ENCODE measurements around the gene SLPI.
A peak's percentile ranks its signal among the peaks of the same experiment; 100 is the strongest.

The SLPI gene, protein sequence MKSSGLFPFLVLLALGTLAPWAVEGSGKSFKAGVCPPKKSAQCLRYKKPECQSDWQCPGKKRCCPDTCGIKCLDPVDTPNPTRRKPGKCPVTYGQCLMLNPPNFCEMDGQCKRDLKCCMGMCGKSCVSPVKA

DNA sequence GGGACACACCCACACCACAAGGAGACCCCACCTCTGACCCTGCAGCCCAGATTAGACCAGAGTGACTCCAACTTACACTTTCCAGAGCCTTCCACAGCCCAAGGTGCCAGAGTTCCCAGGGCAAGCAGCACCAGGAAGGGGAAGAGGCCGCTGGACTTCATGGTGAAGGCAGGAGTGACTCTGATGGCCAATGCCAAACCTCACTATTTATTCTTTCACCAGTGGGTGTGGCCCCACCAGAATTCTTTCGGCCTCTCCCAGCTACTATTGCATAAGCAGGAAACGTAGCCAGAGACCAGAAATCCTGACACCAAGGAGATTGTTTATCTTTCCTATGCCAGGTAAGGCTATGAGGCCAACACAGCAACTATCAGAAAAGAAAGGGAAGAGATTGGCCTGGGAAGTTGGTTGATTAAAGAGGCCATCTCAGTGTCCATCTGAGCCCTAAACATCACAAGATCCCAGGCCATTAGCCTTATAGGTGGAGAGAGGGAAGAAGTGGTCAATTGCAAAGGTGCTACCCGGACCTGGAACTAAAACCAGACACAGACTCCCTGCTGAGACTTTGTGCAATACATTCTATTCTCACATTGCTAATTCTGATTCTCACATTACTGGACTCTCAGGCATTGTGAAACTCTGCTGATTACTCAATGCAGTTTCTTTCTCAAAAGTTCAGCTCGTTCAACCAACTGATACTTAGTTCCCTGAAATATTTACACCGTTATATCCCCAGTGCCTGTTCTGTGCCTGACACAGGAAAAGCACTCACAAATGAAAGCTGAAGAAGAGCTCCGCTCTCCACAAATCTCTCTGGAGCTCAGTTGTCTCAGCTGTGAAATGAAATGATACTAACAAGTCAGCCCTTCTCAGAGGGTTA, at the start of gene SLPI:
TSS of gene SLPI (minus strand) at position 182 of the 880 bp plus-strand sequence. CDS start at position 161, 21 bp downstream.
- DNase-seq = no peak

DNA sequence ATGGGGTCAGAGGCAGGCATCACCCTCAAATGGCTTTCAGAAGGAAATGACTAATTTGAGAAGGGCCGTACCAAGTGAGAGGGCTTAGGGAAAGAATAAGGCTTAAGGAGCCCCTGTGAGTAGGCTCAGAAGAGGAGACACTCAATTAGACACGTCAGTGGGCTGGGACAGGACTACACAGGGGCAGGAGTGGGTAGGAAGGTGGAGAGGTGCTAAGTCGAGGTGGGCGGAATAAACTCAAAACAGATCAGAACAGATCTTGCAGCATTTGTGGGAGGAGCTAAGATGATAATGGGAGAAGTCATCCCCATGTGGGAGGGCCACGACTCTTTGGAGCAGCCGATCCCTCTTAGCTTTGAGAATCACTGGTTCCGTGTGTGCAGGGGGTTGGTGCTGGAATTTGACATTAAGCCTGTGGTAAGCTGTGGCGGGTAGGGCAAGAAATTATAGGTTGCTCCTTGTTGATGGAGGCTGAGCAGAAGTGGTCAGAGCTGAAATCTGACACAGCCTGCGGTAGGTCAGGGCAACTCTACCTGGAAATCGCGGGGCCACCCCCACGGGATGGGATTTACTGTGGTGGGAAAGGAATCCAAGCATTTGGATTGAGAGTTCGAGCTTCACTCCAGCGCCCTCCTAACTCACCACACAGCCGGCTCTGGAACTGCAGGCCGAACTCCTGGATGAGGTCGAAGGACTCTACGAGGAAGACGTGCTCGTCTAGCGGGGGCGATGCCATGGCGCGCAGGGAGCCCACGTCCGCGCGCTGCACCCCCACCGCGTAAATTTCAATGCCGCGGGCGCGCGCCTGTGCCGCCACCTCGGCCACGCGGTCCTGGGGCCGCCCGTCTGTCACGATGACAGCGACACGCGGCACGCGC, 49.5 kb upstream of the SLPI start:
- no peak for DNase-seq

- DNase-seq = no peak
Measured at GRCh38 chr20:45301824-45302271, 47.5 kb upstream of the SLPI start.

- no peak for DNase-seq
Measured at GRCh38 chr20:45300961-45301360, 46.6 kb upstream of the SLPI start.

- no peak for DNase-seq
Measured at GRCh38 chr20:45299786-45300185, 45.4 kb upstream of the SLPI start.

GRCh38 chr20:45297786-45298497, 43.6 kb upstream of the SLPI start:
- DNase-seq = no peak

GRCh38 chr20:45294659-45295058, 40.3 kb upstream of the SLPI start:
- no peak for DNase-seq

DNA sequence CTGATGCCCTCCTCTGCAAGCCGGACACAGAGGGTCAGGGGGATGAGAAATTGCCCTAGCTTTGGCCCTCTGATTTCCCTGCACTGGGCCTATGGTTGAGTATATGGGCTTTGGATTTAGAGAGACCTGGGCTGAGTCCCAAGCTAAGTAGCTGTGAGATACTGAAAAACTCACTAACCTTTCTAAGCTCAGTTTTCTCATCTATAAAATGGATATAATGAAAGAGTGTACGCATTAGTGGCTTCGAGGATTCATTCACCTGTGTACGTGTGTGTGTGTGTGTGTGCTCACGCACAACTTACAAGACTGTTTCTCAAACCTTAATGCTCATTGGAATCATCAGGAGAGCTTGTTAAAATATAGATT, 39.6 kb upstream of the SLPI start:
- no peak for DNase-seq

DNA sequence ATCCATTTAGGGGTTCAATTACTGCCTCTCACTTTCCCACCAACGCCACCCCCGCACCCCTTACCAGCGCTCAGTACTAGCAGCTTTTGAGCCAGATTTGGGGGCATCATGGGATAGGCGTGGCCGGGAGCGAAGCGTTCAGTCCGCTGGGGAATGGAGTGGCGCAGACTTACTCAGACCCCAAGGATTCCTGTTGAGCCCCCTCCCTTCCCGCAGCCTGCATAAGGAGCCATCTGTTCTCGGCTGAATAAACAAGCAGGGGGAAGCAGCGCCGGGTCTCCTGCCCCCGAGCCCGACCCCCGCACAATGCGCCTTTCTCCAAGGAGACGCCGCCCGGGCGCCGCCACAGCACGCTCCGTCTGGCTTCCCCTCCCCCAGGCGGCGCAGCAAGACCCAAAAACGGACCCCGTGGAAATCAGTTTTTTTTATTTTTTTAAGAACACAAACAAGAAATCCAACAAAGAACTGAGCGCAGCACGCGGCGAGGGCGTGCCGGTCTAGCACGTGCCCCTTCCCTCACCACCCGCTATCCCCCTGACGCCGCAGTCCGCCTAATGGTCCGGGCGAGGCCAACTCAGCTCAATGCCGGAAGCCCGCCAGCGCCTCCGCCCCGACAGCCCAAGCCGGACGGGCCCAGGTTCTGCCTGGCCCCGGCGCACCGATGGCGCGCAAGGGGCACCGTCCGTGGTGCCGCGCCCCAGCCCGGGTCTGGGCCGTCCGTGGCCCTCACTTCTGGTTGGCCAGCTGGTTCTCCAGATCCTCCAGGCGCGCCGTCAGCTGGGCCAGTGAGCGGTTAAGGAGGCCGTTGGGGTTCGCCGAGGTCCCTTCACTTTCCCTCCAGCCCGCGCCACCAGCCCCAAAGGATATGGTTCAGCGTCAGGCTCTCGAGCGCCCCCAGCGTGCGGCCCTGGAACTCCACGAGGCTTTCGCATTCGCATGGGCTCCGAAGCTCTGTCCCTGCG, 39.0 kb upstream of the SLPI start:
- DNase-seq = peak; percentile 59

- no peak for DNase-seq
Measured at GRCh38 chr20:45292343-45292742, 38.0 kb upstream of the SLPI start.

- no peak for DNase-seq
Measured at GRCh38 chr20:45291526-45291925, 37.2 kb upstream of the SLPI start.

DNA sequence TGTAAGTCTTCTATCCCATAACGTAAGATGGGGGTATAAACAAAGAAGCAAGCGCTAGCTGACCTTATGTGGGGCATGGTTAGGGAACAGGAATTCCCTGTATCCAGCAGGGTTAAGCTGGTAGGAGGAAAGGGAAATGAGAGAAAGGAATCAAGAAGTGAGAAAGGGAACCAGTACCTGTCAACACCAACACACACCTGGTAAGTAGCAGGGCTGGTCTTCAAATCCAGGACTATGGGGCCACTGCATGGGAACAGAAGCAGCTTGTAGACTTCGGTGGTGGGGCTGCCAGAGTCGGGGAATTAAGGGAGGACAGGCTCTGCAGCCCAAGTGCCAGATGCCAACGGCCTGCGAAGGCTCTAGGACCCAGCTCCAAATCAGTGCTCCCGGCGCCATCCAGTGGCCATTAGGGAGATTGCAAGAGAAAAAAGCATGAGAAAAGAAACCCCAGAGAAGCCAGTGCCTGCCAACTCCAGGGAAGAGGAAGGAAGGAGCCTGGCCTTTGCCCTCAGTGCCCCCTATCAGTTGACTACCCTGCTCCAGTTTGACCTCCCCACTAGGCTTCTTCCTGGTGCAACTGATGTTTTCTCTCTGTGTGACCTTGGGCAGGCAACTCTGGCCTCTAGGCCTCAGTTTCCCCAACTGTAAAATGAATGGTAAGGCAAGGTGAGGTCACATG, 36.5 kb upstream of the SLPI start:
- DNase-seq = peak; percentile 73

GRCh38 chr20:45289942-45290676, 35.7 kb upstream of the SLPI start:
- DNase-seq = no peak

DNA sequence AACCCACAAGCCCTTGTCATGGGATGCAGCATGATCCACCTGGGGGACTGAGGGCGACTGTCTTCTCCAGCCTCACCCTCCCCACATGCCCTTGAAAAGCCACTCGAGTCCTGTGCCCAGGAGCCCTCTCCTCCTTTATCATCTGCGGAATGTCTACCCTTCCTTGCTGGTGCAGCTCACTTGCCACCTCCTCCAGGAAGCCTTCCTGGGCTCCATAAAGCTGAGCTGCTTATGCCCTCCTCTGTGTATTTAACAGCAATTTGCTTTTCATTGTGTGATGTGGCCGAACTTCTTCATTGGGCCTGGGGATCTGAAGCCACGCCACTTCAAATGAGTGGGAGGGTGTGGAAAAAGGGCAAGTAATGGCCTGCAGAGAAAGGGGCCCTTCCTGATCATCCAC, 34.5 kb upstream of the SLPI start:
- no peak for DNase-seq

- DNase-seq = no peak
Measured at GRCh38 chr20:45288376-45288775, 34.0 kb upstream of the SLPI start.

DNA sequence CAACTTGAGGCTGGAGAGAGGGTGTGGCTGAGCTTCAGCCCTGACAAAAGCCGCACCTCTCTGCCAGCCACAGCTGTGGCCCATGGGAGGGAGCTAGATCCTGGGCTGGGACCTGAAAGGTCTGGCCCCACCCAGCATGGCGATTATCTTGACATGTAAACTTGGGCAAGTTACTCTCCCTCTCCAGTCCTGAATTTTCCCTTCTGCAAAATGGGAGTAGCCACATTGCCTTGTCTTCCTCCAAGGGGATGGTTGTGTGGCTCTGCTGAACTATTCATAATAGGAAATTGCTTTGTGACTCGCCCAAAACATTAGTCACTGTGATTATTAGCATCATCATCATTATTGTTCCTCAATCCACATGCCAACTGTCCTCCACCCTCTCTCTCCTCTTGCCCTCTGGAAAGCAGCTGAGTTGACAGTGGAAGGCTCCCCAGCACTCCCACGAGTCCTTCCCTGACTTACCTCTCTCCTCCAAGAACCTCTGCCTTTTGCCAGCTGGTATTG, 29.2 kb upstream of the SLPI start:
- no peak for DNase-seq

GRCh38 chr20:45282700-45283550, 28.6 kb upstream of the SLPI start:
- DNase-seq = no peak

DNA sequence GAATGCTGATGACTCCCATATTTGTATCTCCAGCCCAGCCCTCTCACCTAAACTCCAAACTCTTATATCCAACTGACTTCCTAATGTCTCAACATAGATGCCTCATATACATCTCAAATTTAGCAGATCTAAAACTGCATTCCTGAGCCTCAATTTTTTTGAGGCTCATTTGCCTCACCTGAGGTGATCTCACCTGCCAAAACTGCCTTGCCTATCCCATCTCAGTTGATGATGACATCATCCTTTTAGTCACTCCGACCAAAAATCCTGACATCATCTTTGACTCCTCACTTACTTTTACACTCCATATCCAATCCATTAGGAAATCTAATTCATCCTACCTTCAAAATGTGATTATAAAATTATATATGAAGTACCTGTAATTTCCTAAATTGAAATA, 25.6 kb upstream of the SLPI start:
- DNase-seq = no peak

DNA sequence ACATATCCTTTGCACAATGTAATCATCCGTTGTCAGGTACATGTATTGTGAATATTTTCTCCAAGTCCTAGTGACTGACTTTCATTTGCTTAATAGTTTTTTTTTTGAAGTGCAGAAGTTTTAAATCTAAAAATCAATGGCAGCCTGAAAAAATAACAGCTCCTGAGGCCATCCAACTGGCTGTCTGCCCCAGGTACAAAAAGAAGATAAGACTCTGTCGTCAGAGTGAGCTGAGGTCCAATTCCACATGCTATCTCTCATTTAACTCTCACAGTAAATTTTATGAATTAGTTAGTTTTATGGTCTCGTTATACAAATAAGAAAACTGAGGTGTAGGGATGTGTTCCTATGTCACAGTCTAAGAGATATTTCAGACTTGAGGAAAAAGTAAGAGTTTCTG, 21.0 kb upstream of the SLPI start:
- no peak for DNase-seq
